Ureter (tissue), 1 donor: ENCODE data around the gene LMX1B. TPM values are rescaled to one million over a fixed set of nuclear protein-coding genes. Genes with fewer than 3 reads are reported as not detected.
A peak's percentile ranks its signal among the peaks of the same experiment; 100 is the strongest.

Experiments used
- DNase-seq: peaks from one replicate; pipeline ENCODE4 v3.0.0-alpha.2; 2020; ENCODE audit warnings: low spot score
- total RNA-seq: library from RNA; stranded (reverse); gene quantifications from one replicate; pipeline ENCODE4 v1.2.4, GENCODE V29; 2023
- donor health status: DM: yes; HTN: yes; CAD: no.

The LMX1B gene
- total RNA-seq, 1 donor from 2014 or later = not detected

DNA sequence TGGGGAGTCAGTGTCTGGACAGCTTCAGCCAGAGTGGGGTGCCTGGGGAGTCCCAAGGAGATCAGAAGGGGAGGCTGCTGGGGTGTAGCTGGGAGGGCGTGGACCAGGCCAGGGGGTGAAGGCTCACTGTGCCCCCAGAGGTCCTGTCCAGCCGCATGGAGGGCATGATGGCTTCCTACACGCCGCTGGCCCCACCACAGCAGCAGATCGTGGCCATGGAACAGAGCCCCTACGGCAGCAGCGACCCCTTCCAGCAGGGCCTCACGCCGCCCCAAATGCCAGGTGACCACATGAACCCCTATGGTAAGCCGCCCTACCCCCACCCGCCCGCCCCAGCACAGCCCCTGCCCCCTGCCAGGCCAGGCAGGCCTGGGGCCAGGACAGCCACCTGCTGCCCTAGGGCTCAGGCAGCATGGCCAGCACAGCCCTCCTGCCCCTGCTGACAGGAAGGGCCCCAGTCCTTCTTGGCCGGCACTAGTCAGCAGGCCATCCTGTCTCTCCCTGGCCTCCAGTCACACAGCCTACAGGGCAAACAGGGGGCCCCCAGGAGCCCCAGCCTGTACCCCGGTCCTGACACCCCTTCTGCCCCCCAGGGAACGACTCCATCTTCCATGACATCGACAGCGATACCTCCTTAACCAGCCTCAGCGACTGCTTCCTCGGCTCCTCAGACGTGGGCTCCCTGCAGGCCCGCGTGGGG is 82.1 kb downstream of the LMX1B start:
- no peak for DNase-seq

DNA sequence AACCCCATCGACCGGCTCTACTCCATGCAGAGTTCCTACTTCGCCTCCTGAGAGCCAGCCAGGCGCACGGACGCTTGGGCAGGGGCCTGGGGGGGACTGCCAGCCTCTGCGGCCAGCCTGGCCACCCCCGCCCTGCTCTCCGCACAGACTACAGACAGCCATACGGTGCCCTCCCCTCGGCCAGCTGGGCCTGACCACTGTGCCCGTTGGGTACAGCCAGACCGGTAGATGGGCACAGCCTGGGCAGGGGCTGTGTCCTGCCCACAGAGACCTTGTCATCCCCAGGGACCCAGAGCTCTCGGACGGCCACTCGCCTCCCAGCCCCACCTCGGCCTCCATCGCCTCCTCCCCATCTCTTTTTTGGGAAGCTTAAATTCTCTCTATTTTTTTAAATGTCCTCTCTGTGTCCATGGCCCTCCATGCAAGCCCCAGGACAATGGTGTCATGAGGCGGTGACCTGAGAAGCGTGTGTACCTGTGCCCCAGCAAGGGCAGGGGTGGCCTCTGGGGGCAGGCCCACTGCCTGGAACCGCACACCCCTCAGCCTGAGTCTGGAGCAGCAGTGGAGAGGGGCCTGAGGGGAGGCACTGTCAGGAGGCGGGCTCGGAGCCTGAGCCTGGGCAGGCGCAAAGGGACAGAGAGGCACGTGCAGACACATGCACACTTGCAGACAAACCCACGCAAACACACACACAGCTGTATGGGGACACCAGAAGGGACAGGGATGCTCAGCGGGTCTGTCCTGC is 82.8 kb downstream of the LMX1B start:
- no peak for DNase-seq

DNA sequence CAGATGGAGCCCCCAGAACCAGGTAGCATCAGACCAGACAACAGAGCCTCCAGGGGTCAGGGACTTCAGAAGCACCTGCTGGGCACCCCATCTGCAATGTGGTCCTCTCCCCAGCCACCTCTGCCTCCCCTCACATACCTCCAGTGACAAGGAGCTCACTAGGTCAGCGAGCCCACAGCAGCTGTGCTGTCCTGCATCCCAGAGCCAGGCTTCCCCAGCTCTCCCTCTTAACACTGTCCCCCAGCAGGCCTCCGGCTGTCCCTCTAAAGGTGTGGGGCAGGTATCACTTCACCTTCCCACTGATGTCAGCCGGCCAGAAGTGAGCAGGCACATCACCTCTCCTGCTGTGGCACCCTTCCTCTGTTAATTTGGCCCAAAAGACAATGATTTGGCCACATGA is 83.6 kb downstream of the LMX1B start:
- DNase-seq = no peak

DNA sequence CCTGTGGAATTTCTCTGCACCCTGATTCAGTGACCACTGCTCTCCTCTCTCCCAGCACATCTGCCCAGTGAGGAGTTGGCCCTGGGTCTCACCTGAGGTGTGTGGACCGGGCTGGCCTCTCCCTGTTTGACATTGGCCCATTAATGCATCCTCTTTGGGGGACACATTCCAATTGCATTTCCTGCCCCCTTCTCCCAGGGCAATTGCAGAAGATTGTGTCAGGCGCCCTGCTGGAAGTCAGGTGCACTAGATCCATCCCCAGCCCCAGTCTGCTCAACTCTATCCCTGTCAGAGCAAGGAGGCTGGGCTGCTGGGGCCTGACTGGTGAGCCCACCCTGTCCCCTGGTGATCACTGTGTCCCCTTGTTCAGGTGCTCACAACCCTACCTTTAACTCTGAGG is 84.5 kb downstream of the LMX1B start:
- DNase-seq = no peak

DNA sequence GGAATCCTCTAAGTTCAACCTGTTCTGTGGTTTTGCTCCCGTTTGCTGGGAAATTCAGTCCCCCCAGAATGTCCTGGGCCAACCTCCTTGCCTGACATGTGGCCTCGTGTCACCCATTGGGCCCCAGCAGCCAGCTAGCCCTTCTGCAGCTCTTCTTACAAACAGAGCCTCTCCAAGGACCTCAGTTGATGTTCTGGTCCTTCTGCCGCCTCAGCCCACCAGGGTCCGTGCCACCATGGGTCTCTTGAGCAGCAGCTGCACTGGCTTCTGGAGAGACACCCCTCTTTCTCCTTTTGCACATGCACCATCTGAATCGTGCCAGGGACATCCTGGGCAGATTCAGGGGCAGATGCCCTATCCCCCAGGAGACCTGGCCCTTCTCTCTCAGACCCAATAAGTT is 85.0 kb downstream of the LMX1B start:
- no peak for DNase-seq

DNA sequence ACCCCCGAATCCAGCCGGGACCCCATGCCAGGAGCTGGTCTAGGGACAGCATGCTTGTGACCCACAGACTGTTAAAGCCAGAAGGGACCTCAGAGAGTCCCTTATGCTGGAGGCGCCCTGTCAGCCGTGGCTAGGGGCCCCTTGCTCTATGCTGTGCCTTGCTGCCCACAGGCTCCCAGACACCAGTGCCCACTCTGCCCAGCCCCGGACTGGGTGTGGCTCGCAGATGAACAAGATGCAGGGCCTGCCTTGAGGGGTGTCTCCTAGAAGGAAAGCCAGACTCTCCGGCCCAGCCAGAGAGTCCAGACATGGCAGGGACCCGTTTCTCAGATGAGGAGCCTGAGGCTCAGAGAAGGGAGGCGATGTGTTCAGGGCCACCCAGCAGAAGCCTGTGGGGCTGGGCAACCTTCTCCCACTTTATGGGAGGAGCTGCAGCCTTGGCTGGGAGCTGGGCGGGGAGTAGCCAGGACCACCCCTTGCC is 85.7 kb downstream of the LMX1B start:
- no peak for DNase-seq

DNA sequence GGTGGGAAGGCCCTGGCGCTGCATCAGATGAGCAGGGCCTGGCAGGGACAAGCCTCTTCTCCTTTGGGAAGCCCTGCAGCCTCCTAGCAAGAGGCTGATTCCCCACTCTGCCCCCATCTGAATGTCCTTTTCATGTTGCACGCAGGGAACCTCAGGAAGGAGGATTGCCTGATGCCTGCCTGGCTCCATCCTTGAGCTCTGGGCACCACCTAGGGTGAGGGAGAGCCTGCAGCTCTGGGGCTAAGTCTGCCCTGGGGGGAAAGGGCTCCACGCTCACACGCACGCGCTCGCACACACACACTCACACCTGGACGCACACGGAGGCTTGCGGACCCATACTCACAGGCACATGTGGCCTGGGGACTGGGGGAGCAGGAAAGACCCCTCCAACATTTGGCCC is 86.6 kb downstream of the LMX1B start:
- DNase-seq = no peak

DNA sequence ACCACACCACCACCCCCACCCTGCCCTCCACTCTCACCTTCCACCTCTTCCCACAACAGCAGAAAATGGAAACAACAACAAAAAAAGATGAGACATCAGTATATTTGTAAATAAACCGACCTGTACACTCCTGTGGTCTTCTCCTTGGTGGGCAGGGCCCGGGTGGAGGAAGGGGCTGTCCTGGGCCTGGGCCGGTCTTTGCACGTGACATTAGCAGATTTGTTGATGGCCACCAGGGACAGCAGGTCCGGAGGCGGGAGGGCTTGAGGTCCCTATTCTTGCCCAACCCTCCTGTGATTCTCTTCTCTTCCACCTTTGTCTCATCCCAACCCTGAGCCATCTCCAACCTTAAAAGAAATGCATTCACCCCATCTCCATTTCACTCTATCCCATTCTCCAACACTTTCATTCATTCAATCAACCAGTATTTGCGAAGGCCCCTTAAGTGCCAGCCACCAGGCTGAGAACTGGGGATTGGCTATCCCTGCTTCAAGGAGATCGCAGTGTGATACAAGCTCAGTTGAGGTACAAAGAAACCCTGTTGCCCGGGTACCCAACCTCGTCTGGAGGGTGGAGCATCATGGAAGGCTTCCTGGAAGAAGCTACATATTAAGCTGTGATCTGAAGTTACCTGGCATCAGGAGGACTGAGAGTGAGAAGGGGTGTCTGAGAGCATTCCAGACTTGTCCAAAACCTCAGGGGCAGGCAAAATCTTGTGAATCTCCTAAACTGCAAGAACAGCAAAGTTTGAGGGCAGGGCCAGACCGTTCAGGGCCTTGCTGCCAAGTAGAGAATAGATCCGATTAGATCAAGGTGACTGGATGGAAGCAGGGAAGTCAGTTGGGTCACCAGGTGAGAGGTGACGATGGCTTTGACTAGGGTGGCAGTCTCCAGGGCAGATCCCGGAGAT is 87.4 kb downstream of the LMX1B start:
- DNase-seq = no peak

DNA sequence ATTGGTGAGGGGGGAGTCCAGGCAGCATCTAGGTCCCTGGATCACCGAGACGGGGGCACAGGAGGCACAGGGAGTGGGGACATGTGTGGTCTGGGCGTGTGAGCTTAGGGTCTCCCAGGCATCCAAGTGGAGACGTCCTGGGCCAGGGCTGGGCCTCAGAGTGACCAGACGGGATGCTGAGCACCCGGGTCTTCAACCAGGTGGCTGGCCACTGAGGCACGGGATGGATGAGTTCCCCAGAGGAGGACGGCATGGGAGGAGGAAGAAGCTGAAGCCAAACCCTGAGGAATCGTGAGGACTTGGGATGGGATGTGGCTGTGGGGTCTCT is 88.0 kb downstream of the LMX1B start:
- no peak for DNase-seq

DNA sequence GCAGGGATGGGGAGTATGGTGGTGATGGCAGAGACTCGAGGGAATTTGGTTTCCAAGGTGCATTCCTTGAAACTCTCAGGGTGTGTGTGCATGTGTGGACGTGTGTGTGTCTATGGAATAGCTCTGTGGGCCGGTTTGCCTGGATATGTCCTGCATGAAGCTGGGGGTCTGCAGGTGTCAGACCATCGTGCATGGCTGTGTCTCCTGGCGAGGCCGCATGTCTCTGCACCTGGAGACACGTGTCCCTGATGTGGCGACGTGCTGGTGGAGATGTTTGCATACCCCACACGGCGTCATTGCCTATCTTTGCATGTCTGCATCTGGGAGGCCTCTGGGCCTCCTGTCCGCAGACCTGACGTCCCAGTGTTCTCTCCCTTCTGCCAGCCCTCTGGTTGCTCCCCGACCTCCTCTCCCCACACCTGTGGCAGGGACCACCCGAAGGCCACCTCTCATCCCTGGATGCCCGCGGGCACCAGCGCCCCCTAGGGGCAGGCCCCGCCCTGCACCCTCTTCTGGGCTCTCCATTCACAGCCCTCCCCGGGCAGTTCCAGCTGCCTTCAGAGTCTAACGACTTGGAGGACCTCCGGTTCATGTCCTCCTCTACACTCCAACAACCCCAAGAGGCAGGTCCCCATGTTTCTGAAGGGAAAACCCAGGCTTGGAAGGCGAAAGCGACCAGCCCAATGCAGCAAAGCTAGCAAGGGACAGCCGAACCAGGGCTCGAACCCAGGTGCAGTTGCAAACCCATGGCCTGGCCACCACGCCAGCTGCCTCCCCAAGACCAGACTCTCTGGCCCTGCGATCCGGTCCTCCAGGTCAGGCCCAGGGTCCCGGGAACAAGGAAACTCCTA is 88.6 kb downstream of the LMX1B start:
- peak; percentile 38 for DNase-seq

DNA sequence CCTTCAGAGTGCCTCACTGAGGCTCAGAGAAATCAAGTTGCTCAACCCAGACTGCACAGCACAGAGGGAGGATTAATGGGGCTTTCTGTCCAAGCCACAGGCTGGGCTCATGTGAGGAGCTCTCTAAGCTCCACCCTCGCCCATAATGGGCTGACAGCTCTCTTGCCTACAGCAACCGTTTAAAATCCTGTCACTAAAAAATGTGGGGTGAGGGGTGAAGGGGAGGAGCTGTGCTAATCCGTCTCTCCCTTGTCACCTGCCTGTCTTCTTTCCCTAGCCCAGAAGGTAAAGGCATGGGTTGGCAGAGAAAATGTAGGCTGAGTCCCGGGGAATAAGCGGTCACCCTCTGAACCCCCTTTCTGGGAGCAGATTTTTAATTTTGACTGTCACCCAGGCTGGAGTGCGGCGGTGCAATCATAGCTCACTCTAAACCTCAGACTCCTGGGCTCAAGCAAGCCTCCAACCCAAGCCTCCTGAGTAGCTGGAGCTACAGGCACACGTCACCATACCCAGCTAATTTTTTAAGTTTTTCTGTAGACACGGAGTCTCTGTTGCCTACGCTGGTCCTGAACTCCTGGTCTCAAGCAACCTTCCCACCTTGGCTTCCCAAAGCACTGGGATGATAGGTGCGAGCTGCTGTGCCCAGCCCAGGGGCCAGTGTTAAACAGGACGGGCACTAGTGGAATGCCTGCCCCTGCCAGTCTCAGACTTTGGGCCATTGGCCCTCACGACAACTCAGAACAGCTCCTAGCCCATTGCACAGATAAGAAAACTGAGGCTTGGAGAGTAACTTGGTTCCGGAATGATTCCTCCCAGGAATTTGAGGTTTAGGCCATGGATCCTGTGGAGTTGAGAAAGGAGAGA is 89.5 kb downstream of the LMX1B start:
- DNase-seq = peak; percentile 26

DNA sequence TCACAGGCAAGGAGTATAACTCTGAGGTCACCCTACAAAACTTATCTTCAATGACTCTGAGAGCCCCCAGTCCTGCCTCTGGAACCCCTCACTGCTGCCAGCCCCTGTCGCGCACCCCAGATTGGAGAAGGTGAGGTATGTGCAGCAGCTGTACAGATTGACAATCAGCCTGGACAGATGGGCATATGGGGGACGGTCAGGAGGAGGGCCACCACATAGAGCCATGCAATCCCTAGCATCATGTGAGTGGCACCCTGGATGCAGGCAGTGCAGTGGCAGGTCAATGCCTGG is 90.1 kb downstream of the LMX1B start:
- peak; percentile 27 for DNase-seq

DNA sequence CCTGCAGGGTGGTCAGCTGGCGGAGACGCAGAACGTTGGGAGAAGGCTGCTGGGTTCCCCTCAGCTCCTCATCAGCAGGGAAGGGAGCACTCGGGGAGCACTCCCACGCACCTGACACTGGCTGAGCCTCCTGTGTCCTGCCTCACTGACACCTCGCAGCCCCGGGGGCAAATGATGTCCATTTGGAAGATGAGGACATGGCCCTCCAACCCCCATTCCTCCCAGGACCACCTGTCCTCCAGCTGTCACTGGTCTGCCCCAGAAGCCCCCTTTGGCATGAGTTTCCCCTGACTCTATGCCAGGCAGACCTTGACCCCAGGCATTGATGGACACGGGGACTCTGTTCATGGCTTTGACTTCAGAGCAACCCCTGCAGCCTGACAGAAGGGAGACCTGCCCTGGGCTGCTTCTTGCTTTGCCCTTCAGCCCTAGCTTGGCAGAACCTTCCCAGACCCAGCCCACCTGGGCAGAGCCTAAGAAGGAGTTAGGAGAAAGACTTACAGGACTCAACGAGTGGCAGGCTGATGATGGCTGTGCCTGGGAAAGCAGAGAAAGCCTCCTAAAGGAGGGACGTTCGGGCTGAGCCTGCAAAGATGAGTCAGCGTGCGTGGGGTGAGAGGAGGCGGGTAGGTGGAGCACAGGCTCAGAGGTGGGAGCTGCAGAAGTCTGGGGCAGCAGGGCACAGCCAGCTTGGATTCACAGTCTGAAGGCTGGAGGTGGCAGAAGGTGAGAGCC is 90.6 kb downstream of the LMX1B start:
- DNase-seq = peak; percentile 44

DNA sequence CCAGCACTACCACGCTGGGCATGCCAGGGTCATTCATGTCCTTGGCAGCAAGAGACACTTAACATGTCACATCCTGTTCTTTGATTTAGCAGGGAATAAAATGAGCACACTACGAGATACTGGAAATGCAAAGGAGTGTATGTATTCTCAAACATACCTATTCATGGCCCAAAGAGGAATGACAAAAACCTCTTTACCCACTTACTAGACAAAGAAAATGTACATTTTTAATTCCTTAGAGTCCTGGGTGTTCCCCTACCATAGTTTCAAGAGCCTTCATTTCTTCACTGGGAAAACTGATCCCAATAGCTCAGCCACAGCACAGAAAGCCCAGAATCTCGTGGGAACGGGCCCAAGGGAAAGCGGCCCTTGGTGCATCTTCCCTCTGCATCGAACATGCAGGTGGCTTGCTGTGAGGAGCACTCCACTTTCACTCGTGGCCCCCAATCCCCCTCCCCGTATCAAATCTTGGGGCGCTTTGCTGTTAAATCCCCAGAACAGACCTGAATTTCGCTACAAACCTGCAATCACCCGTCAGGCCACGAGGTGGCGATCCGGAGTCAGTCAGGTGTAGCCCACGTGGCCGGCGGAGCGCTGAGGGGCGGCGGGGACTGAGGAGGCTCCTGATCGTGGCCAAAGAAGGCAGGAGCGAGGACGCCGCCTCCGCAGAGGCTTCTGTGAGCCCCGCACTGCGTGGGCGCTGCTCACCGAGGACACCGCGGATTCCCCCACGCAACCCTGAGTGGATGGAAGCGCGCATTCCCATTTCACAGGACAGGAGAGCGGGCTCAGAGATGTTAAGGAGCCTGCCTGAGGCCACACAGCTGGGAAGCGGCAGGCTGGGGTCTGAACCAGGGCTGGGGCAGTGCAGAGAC is 91.4 kb downstream of the LMX1B start:
- DNase-seq = peak; percentile 78

DNA sequence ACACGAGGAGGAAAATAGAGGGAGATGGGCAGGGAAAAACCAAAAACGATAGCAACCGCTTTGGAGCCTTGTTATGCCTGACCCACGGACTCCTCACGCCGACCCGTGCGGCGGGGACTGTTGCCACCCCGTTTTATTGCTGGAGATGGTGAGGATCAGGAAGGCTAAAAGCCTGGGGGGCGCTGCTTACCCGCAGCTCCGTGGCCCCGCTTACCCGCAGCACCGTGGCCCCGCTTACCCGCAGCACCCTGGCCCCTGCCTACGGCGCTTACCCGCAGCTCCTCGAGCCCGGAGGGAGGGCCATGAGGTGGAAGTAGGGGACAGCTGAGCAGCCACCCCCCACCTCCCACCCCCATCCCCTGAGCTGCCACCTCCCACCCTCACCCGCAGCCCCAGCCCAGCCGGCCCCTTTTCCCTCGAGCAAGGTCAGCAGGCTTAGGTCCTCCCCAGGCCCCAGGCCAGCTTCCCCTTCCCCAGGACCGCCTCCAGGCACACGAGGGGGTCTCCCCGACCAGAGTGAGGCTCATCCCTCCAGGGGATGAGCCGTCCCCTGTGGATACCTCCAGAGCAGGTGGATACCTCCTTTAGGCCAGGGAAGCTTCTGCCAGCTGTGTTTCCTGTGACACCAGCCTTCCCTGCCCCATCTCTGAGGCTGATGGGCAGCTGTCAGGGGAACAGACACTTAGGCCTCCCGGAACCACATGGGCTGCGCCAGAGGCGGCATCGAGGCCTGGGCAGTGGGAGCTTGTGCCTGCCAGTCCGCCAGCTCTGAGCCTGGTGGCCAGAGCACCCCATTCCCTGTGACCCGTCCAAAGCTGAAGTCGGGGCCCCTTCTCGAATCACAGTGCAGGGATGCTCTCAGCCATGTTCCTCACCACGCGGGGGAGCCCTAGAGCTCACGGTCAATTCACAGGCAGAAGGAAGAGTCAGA is 92.3 kb downstream of the LMX1B start:
- DNase-seq = peak; percentile 55

DNA sequence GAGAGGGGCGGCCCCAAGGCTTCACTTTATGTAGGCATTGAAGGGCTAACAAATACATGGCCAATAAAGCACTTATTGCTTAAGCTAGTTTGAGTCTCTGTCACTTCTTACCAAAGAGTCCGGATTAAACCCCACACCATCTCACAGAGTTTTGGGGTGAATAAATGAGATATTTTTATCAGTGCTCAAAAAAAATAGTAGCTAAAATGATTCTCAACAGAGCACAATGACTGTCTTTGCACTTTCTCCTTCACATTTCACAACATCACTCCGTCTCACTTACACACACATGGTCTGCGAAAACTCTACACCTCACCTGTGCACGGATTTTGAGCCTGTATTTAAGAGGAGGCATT is 92.9 kb downstream of the LMX1B start:
- no peak for DNase-seq

DNA sequence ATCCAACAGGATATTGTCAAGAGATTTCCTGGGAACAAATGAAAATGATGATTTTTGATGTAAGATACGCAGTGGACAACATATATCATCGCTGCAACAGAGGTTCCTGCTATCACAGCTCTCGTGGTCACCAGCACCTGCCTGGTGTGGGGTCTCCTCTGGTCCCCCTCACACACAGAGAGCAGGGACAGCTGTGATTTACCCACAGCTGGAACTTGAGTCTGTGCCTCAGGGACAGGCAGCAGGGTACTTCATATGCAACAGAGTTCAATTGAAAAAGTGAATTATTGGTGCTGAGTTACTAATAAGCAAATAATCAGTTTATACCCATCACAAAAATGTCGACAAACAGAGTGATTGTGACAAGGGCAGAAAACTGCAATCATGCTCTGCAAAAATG is 93.4 kb downstream of the LMX1B start:
- DNase-seq = peak; percentile 30

DNA sequence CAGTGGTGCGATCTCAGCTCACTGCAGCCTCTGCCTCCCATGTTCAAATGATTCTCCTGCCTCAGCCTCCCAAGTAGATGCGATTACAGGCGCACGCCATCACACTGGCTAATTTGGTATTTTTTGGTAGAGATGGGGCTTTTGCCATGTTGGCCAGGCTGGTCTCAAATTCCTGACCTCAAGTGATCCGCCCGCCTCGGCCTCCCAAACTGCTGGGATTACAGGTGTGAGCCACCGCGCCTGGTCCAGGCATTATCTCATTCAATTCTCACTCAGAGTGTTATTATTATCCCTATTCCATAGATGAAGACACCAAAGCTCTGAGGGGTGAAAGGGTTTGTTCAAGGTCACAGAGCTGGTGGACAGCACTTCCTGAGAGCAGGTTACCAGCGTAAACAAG is 94.0 kb downstream of the LMX1B start:
- DNase-seq = peak; percentile 25
